HFF-Myc (cell line): Measurements from ENCODE around the gene SEC22B.
"Not testable (repeated sequence)": the region's sequence is repeated elsewhere in the genome, so short reads cannot be mapped to it uniquely, and the experiment has no call there.

Experiments used
- DNase-seq: peaks from one replicate; pipeline ENCODE4 v3.0.0-alpha.2; 2011; ENCODE audit warnings: low read depth; ENCODE audit errors: extremely low read depth
- H3K4me3 ChIP-seq: replicated peaks from 2 replicates; pipeline ENCODE4 v1.5.1; 2011; ENCODE audit warnings: low read depth, mild to moderate bottlenecking, control low read depth, low read length

Gene SEC22B

GRCh38 chr1:120109656-120110055 lies 66.7 kb downstream of the SEC22B start:
- not testable (repeated sequence) for H3K4me3 ChIP-seq, DNase-seq

DNA sequence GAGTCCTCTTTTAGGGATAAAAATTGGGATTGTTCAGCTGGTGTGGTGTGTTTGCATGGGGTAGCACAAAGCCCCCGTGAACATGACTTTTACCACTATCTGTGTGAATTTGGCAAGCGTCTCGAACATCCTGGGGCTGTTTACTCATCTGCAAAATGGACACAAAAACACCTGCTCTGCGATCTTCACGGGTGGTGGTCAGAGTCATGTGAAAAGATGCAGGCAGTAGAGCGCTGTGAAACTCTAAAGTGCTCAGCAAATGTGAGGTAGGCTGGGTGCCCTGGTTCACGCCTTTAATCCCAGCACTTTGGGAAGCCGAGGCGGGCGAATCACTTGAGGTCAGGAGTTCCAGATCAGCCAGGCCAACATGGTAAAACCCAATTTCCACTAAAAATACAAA lies 67.1 kb downstream of the SEC22B start:
- H3K4me3 ChIP-seq, DNase-seq: not testable (repeated sequence)

DNA sequence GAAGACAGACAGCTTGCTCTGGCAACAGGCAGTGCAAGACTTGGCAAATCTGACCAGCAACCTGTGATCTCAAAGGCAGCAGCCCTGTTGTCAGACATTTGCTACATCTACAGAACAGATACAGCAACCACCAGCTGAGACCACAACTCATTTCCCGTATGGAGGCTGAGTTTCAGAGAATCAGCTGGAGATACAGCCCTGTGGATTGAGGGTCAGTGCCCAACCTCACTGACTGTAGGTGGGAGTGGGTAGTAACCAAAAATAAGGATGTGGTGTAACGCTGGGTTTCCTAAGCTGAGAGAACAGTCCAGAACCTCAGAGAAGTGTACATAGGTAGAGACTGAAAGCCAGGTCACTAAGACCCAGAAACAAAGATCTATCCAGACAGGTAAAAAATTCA lies 71.0 kb downstream of the SEC22B start:
- not testable (repeated sequence) for H3K4me3 ChIP-seq, DNase-seq

DNA sequence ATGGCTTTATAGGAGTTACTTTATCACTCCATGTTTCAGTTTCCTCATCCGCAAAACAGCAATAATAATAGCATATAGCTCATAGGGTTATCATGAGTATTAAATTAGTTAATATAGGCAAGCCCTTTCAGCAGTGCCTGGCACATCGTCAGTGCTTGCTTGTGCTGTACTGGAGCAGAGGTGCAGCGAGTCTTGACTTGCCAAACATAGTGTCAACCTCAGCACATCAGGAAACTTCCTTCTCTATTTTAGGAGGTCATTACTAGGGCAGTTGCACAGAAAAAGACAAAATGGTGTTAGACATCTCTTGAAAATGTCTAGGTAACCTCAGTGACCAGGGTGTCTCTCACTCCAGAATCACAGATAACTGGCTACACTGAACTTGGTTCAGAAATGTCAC lies 72.6 kb downstream of the SEC22B start:
- not testable (repeated sequence) for DNase-seq, H3K4me3 ChIP-seq

DNA sequence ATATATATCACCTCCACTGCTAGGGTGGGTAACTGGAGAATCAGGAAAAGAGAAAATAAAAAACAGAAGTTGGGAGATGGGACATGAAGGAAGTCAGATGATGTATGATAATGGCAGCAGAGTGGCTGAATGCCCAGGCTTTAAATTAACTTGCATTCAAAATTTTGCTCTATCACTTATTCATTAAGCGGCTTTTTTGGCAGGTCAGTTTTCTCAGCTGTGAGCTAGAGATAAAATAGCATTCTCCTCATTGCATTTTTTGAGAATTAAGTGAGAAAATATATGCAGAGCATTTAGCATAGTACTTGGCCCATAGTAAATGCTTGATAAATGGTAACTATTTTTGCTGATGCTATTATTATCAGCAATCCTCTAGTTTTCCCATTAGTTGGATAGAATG lies 74.7 kb downstream of the SEC22B start:
- not testable (repeated sequence) for DNase-seq, H3K4me3 ChIP-seq
